Measurements from ENCODE around the gene PRSS56. TPM values are rescaled to one million over a fixed set of nuclear protein-coding genes. Genes with fewer than 3 reads are reported as not detected.
"Not testable (repeated sequence)": the region's sequence is repeated elsewhere in the genome, so short reads cannot be mapped to it uniquely, and the experiment has no call there.

The PRSS56 gene
- total RNA-seq, 1 donor from 2014 or later: not detected

GRCh38 chr2:232527905-232528470 lies 7.8 kb downstream of the PRSS56 start:
- Histone ChIP-seq H3K36me3 (ENCODE audit: control insufficient read depth, insufficient read depth, low read length) (no peaks in the 10 kb centered on the region), H3K4me3 (ENCODE audit: low read depth, low read length) (no peak overlapping the region), H3K27me3 (ENCODE audit: control insufficient read depth, insufficient read depth, low read length) (peaks cover 28% of the 10 kb centered on the region)
- no peak for TF ChIP-seq CTCF (IDR thresholded peaks at IDR 0.05; ENCODE audit: insufficient read depth, low read length, severe bottlenecking)
- no peak for DNase-seq (ENCODE audit: low read depth)
- FAIRE-seq: no peak

- FAIRE-seq (no peak), DNase-seq (ENCODE audit: low read depth) (no peak)
- Histone ChIP-seq H3K27me3 (ENCODE audit: control insufficient read depth, insufficient read depth, low read length) (peaks cover 20% of the 10 kb centered on the region), H3K36me3 (ENCODE audit: control insufficient read depth, insufficient read depth, low read length) (no peaks in the 10 kb centered on the region), H3K4me3 (ENCODE audit: low read depth, low read length) (no peak overlapping the region)
- TF ChIP-seq CTCF (IDR thresholded peaks at IDR 0.05; ENCODE audit: insufficient read depth, low read length, severe bottlenecking): no peak
Measured at GRCh38 chr2:232528746-232529460, 8.7 kb downstream of the PRSS56 start.

- FAIRE-seq (no peak), DNase-seq (ENCODE audit: low read depth) (no peak)
- no peak for TF ChIP-seq CTCF (IDR thresholded peaks at IDR 0.05; ENCODE audit: insufficient read depth, low read length, severe bottlenecking)
- H3K27me3 ChIP-seq (ENCODE audit: control insufficient read depth, insufficient read depth, low read length): peaks cover 15% of the 10 kb centered on the region
- no peaks in the 10 kb centered on the region for H3K36me3 ChIP-seq (ENCODE audit: control insufficient read depth, insufficient read depth, low read length)
- no peak overlapping the region for H3K4me3 ChIP-seq (ENCODE audit: low read depth, low read length)
Measured at GRCh38 chr2:232529806-232530547, 9.8 kb downstream of the PRSS56 start.

GRCh38 chr2:232530626-232531260 lies 10.6 kb downstream of the PRSS56 start:
- no peaks in the 10 kb centered on the region for H3K36me3 ChIP-seq (ENCODE audit: control insufficient read depth, insufficient read depth, low read length)
- DNase-seq (ENCODE audit: low read depth): no peak
- H3K4me3 ChIP-seq (ENCODE audit: low read depth, low read length): no peak overlapping the region
- no peak for FAIRE-seq
- peaks cover 15% of the 10 kb centered on the region for H3K27me3 ChIP-seq (ENCODE audit: control insufficient read depth, insufficient read depth, low read length)
- no peak for TF ChIP-seq CTCF (IDR thresholded peaks at IDR 0.05; ENCODE audit: insufficient read depth, low read length, severe bottlenecking)

- FAIRE-seq: no peak
- no peak for DNase-seq (ENCODE audit: low read depth)
- peaks cover 12% of the 10 kb centered on the region for H3K27me3 ChIP-seq (ENCODE audit: control insufficient read depth, insufficient read depth, low read length)
- no peak for TF ChIP-seq CTCF (IDR thresholded peaks at IDR 0.05; ENCODE audit: insufficient read depth, low read length, severe bottlenecking)
- H3K36me3 ChIP-seq (ENCODE audit: control insufficient read depth, insufficient read depth, low read length): no peaks in the 10 kb centered on the region
- no peak overlapping the region for H3K4me3 ChIP-seq (ENCODE audit: low read depth, low read length)
Measured at GRCh38 chr2:232532419-232532818, 12.2 kb downstream of the PRSS56 start.

- FAIRE-seq; H3K36me3 ChIP-seq (ENCODE audit: control insufficient read depth, insufficient read depth, low read length); DNase-seq (ENCODE audit: low read depth); H3K4me3 ChIP-seq (ENCODE audit: low read depth, low read length): not testable (repeated sequence)
- H3K27me3 ChIP-seq (ENCODE audit: control insufficient read depth, insufficient read depth, low read length): peaks cover 11% of the 10 kb centered on the region
Measured at GRCh38 chr2:232532821-232533220, 12.6 kb downstream of the PRSS56 start.
